Spinal cord (tissue), 10 donors: ENCODE results near the gene CXADR. TPM values are rescaled to one million over a fixed set of nuclear protein-coding genes. Genes with fewer than 3 reads are reported as not detected.

Source experiments
- DNase-seq, 6 donors: peaks; one replicate each; pipeline versions ENCODE4 v3.0.0 to v3.0.0-alpha.2; 2013 to 2015; ENCODE audit warnings: low spot score in 6 of 6, low read depth in 4 of 6
- H3K27ac ChIP-seq: one replicate; pipeline ENCODE4 v1.5.1; 2013; ENCODE audit warnings: low read depth, low read length, control low read depth
- H3K27me3 ChIP-seq: one replicate; pipeline ENCODE4 v1.6.1; 2013; ENCODE audit warnings: low read length; ENCODE audit not compliant: control insufficient read depth, insufficient read depth
- H3K36me3 ChIP-seq: one replicate; pipeline ENCODE4 v1.6.1; 2013; ENCODE audit warnings: low read length; ENCODE audit not compliant: control insufficient read depth, insufficient read depth
- H3K4me1 ChIP-seq: one replicate; pipeline ENCODE4 v1.6.1; 2013; ENCODE audit warnings: low read length; ENCODE audit not compliant: control insufficient read depth, insufficient read depth
- H3K4me3 ChIP-seq: one replicate; pipeline ENCODE4 v1.5.1; 2013; ENCODE audit warnings: low read depth, low read length, control low read depth
- H3K9me3 ChIP-seq: one replicate; pipeline ENCODE4 v1.6.1; 2013; ENCODE audit warnings: low read length; ENCODE audit not compliant: control insufficient read depth, insufficient read depth
- WGBS: methylation state at CpG from one replicate; pipeline ENCODE4 v1.1.5; 2013; ENCODE audit warnings: missing lambda C conversion rate; ENCODE audit not compliant: insufficient coverage; 5-methylcytosine and 5-hydroxymethylcytosine counted together
- polyA plus RNA-seq, 2 donors: library from polyadenylated mRNA; unstranded; fragments of 120-200 nt; gene quantifications; one replicate each; pipeline ENCODE4 v1.2.1, GENCODE V29; 2013; ENCODE audit not compliant: insufficient read length in 2 of 2
- total RNA-seq, 2 donors: library from RNA; depleted of rRNA in 1 of 2; stranded (reverse); fragments of 120-200 nt in 1 of 2; fragments of >200 nt in 1 of 2; gene quantifications; one replicate each; pipeline versions ENCODE4 v1.2.3 to v1.2.4, GENCODE V29; 2013 to 2014
- donor health status: healthy.

CXADR gene
- total and polyA plus RNA-seq, 4 donors: 55.7 to 89.1 (median 70.6) TPM

- peak in 3 of 6 donors; percentile 17 to 42 (median 31) for DNase-seq
- H3K27ac ChIP-seq: peak overlapping the region; percentile 72
- 14% methylated on average over 3 of the region's 9 CpGs for WGBS
- H3K4me1 ChIP-seq: peaks cover 13% of the 10 kb centered on the region
- H3K4me3 ChIP-seq: peak overlapping the region; percentile 89
- no peaks in the 10 kb centered on the region for H3K27me3 ChIP-seq
- H3K36me3 ChIP-seq: no peaks in the 10 kb centered on the region
- H3K9me3 ChIP-seq: no peaks in the 10 kb centered on the region
These were observed 98.1 kb downstream of the CXADR start for GRCh38 chr21:17610911-17611310.

- 0% methylated on average over 24 of the region's 26 CpGs for WGBS
- Histone ChIP-seq H3K4me1 (peaks cover 13% of the 10 kb centered on the region), H3K27me3 (no peaks in the 10 kb centered on the region), H3K36me3 (no peaks in the 10 kb centered on the region), H3K4me3 (peak overlapping the region; percentile 89), H3K27ac (peak overlapping the region; percentile 72), H3K9me3 (no peaks in the 10 kb centered on the region)
- peak in 5 of 6 donors; percentile 53 to 92 (median 75) for DNase-seq
These were observed 98.7 kb downstream of the CXADR start for GRCh38 chr21:17611414-17612022.

- Histone ChIP-seq H3K4me1 (peaks cover 13% of the 10 kb centered on the region), H3K4me3 (peak overlapping the region; percentile 89), H3K27me3 (no peaks in the 10 kb centered on the region), H3K9me3 (no peaks in the 10 kb centered on the region), H3K36me3 (no peaks in the 10 kb centered on the region), H3K27ac (peak overlapping the region; percentile 72)
- WGBS: under 1% methylated on average over 47 of the region's 50 CpGs
- DNase-seq: peak in 3 of 6 donors; percentile 23 to 68 (median 46)
These were observed 99.3 kb downstream of the CXADR start for GRCh38 chr21:17612023-17612564.

GRCh38 chr21:17612565-17613241, 99.9 kb downstream of the CXADR start, which contains the start of gene BTG3:
TSS of gene BTG3 (minus strand) at chr21:17612901. CDS start at chr21:17609144, 3,757 bp downstream.
- no peaks in the 10 kb centered on the region for H3K9me3 ChIP-seq
- no peaks in the 10 kb centered on the region for H3K27me3 ChIP-seq
- no peaks in the 10 kb centered on the region for H3K36me3 ChIP-seq
- peak within 1 kb of the TSS; percentile 89 for H3K4me3 ChIP-seq
- WGBS: under 1% methylated on average over 102 of the region's 102 CpGs
- peaks cover 13% of the 10 kb centered on the region for H3K4me1 ChIP-seq
- H3K27ac ChIP-seq: peak within 1 kb of the TSS; percentile 78
- DNase-seq: peak; percentile 67 to 96 (median 74)

GRCh38 chr21:17613242-17613676, 100.4 kb downstream of the CXADR start:
- 5% methylated on average over 16 of the region's 16 CpGs for WGBS
- Histone ChIP-seq H3K4me3 (peak overlapping the region; percentile 64), H3K36me3 (no peaks in the 10 kb centered on the region), H3K9me3 (no peaks in the 10 kb centered on the region), H3K4me1 (peaks cover 13% of the 10 kb centered on the region), H3K27ac (peak overlapping the region; percentile 78), H3K27me3 (no peaks in the 10 kb centered on the region)
- DNase-seq: peak in 1 of 6 donors; percentile 28

- H3K36me3 ChIP-seq: no peaks in the 10 kb centered on the region
- H3K9me3 ChIP-seq: no peaks in the 10 kb centered on the region
- H3K4me3 ChIP-seq: no peak overlapping the region
- H3K27ac ChIP-seq: no peak overlapping the region
- no peaks in the 10 kb centered on the region for H3K27me3 ChIP-seq
- H3K4me1 ChIP-seq: peaks cover 6% of the 10 kb centered on the region
- no CpG with 5 or more reads among the region's 1 CpG for WGBS
- DNase-seq: no peak
These were observed 104.0 kb downstream of the CXADR start for GRCh38 chr21:17616831-17617230.

GRCh38 chr21:17622018-17622417, 109.2 kb downstream of the CXADR start:
- Histone ChIP-seq H3K4me3 (no peak overlapping the region), H3K4me1 (no peaks in the 10 kb centered on the region), H3K9me3 (no peaks in the 10 kb centered on the region), H3K27me3 (no peaks in the 10 kb centered on the region), H3K27ac (no peak overlapping the region), H3K36me3 (no peaks in the 10 kb centered on the region)
- DNase-seq: no peak
- no CpG with 5 or more reads among the region's 2 CpGs for WGBS

- Histone ChIP-seq H3K9me3 (no peaks in the 10 kb centered on the region), H3K4me3 (no peak overlapping the region), H3K36me3 (no peaks in the 10 kb centered on the region), H3K4me1 (no peaks in the 10 kb centered on the region), H3K27me3 (no peaks in the 10 kb centered on the region), H3K27ac (no peak overlapping the region)
- WGBS: 37% methylated on average over 2 of the region's 4 CpGs
- DNase-seq: peak in 2 of 6 donors; percentile 50 to 70
These were observed 118.4 kb downstream of the CXADR start for GRCh38 chr21:17631195-17631594.

GRCh38 chr21:17636711-17637110, 123.9 kb downstream of the CXADR start:
- WGBS: 98% methylated on average over 4 of the region's 4 CpGs

More at GRCh38 chr21:17636711-17637110, 123.9 kb downstream of the CXADR start:
- Histone ChIP-seq H3K4me3 (no peak overlapping the region), H3K27me3 (no peaks in the 10 kb centered on the region), H3K36me3 (no peaks in the 10 kb centered on the region), H3K9me3 (peaks cover 2% of the 10 kb centered on the region), H3K4me1 (no peaks in the 10 kb centered on the region), H3K27ac (no peak overlapping the region)
- no peak for DNase-seq
